ENCODE data around the gene PRKAG2.

PRKAG2 gene

GRCh38 chr7:151779255-151779654 is 97.7 kb downstream of the PRKAG2 start:
- Histone ChIP-seq H3F3A (ENCODE audit: insufficient read depth, low read length) (no peaks in the 10 kb centered on the region), H2AFZ (ENCODE audit: low read length) (no peak overlapping the region), H3K9me3 (ENCODE audit: low read length) (peaks cover 3% of the 10 kb centered on the region; the same call in 1 of the 2 replicates), H4K20me1 (ENCODE audit: insufficient read depth, low read length) (no peaks in the 10 kb centered on the region), H3K36me3 (ENCODE audit: insufficient read depth, low read length) (no peaks in the 10 kb centered on the region), H3K4me3 (ENCODE audit: low read depth, low read length, poor library complexity, severe bottlenecking) (no peak overlapping the region), H3K27me3 (ENCODE audit: insufficient read depth, low read length) (peaks cover 17% of the 10 kb centered on the region; the same call in 1 of the 2 replicates), H3K27ac (ENCODE audit: low read depth, low read length, poor library complexity, severe bottlenecking) (no peak overlapping the region), H3K79me2 (ENCODE audit: insufficient read depth, low read length) (no peaks in the 10 kb centered on the region), H3K4me2 (ENCODE audit: low read length) (no peak overlapping the region), H3K4me1 (ENCODE audit: insufficient read depth, low read length, severe bottlenecking) (no peaks in the 10 kb centered on the region), H3K9ac (ENCODE audit: low read length) (no peak overlapping the region), H3K9me2 (ENCODE audit: low read depth, low read length) (no peaks in the 10 kb centered on the region)
- TF ChIP-seq EZH2 (IDR thresholded peaks at IDR 0.05; ENCODE audit: borderline replicate concordance, low read length) (no peak), CTCF (IDR thresholded peaks at IDR 0.05; ENCODE audit: low read length) (no peak)

GRCh38 chr7:151777908-151778670 is 98.8 kb downstream of the PRKAG2 start:
- Histone ChIP-seq H3K27me3 (ENCODE audit: insufficient read depth, low read length) (peaks cover 17% of the 10 kb centered on the region; the same call in 1 of the 2 replicates), H3K36me3 (ENCODE audit: insufficient read depth, low read length) (no peaks in the 10 kb centered on the region), H4K20me1 (ENCODE audit: insufficient read depth, low read length) (no peaks in the 10 kb centered on the region), H3K9me3 (ENCODE audit: low read length) (peaks cover 3% of the 10 kb centered on the region; the same call in 1 of the 2 replicates), H3K4me2 (ENCODE audit: low read length) (no peak overlapping the region), H3K9ac (ENCODE audit: low read length) (no peak overlapping the region), H3K9me2 (ENCODE audit: low read depth, low read length) (no peaks in the 10 kb centered on the region), H3K4me3 (ENCODE audit: low read depth, low read length, poor library complexity, severe bottlenecking) (no peak overlapping the region), H2AFZ (ENCODE audit: low read length) (no peak overlapping the region), H3F3A (ENCODE audit: insufficient read depth, low read length) (no peaks in the 10 kb centered on the region), H3K79me2 (ENCODE audit: insufficient read depth, low read length) (no peaks in the 10 kb centered on the region), H3K27ac (ENCODE audit: low read depth, low read length, poor library complexity, severe bottlenecking) (no peak overlapping the region), H3K4me1 (ENCODE audit: insufficient read depth, low read length, severe bottlenecking) (no peaks in the 10 kb centered on the region)
- TF ChIP-seq EZH2 (IDR thresholded peaks at IDR 0.05; ENCODE audit: borderline replicate concordance, low read length): no peak
- TF ChIP-seq CTCF (IDR thresholded peaks at IDR 0.05; ENCODE audit: low read length): no peak

GRCh38 chr7:151777495-151777880 is 99.4 kb downstream of the PRKAG2 start:
- H4K20me1 ChIP-seq (ENCODE audit: insufficient read depth, low read length): no peaks in the 10 kb centered on the region
- H3F3A ChIP-seq (ENCODE audit: insufficient read depth, low read length): no peaks in the 10 kb centered on the region
- H3K9me3 ChIP-seq (ENCODE audit: low read length): peaks cover 3% of the 10 kb centered on the region; the same call in 1 of the 2 replicates
- H3K27ac ChIP-seq (ENCODE audit: low read depth, low read length, poor library complexity, severe bottlenecking): no peak overlapping the region
- no peak overlapping the region for H3K9ac ChIP-seq (ENCODE audit: low read length)
- H3K36me3 ChIP-seq (ENCODE audit: insufficient read depth, low read length): no peaks in the 10 kb centered on the region
- no peak overlapping the region for H3K4me3 ChIP-seq (ENCODE audit: low read depth, low read length, poor library complexity, severe bottlenecking)
- H3K4me2 ChIP-seq (ENCODE audit: low read length): no peak overlapping the region
- H3K9me2 ChIP-seq (ENCODE audit: low read depth, low read length): no peaks in the 10 kb centered on the region
- TF ChIP-seq CTCF (IDR thresholded peaks at IDR 0.05; ENCODE audit: low read length) (no peak), EZH2 (IDR thresholded peaks at IDR 0.05; ENCODE audit: borderline replicate concordance, low read length) (no peak)
- peaks cover 17% of the 10 kb centered on the region; the same call in 1 of the 2 replicates for H3K27me3 ChIP-seq (ENCODE audit: insufficient read depth, low read length)
- H2AFZ ChIP-seq (ENCODE audit: low read length): no peak overlapping the region
- no peaks in the 10 kb centered on the region for H3K79me2 ChIP-seq (ENCODE audit: insufficient read depth, low read length)
- H3K4me1 ChIP-seq (ENCODE audit: insufficient read depth, low read length, severe bottlenecking): no peaks in the 10 kb centered on the region

Data from OCI-LY1 (cell line).